ENCODE measurements around the gene OTULIN.

GRCh38 chr5:14708551-14708950 is 44.0 kb downstream of the OTULIN start:
- TF ChIP-seq CTCF (IDR thresholded peaks at IDR 0.05; ENCODE audit: insufficient read depth, low read depth, low read length) = no peak
- TF ChIP-seq EZH2 (IDR thresholded peaks at IDR 0.05; ENCODE audit: insufficient read depth, low read length) = no peak

All from astrocyte (in vitro differentiated cells and primary cell).